T-helper 1 cell treated with Interleukin-12 subunit alpha and Interleukin-12 subunit beta and Interleukin-4 antibody, amounts not matched to agents 30 ng/mL and 1 ng/mL, for 36 hours (primary cell): ENCODE measurements around the gene UNC5B. TPM values are rescaled to one million over a fixed set of nuclear protein-coding genes. Genes with fewer than 3 reads are reported as not detected.

Source experiments
- intact Hi-C: fragments of 100-400 bp; cut with micrococcal nuclease; formaldehyde crosslinking; loops from one replicate; pipeline ENCODE4 v1.15.1; 2024
- total RNA-seq: library from RNA; stranded (reverse); gene quantifications from 2 replicates; pipeline ENCODE4 v1.2.3, GENCODE V29; 2022

UNC5B gene
- total RNA-seq, 1 donor from 2014 or later: not detected

DNA sequence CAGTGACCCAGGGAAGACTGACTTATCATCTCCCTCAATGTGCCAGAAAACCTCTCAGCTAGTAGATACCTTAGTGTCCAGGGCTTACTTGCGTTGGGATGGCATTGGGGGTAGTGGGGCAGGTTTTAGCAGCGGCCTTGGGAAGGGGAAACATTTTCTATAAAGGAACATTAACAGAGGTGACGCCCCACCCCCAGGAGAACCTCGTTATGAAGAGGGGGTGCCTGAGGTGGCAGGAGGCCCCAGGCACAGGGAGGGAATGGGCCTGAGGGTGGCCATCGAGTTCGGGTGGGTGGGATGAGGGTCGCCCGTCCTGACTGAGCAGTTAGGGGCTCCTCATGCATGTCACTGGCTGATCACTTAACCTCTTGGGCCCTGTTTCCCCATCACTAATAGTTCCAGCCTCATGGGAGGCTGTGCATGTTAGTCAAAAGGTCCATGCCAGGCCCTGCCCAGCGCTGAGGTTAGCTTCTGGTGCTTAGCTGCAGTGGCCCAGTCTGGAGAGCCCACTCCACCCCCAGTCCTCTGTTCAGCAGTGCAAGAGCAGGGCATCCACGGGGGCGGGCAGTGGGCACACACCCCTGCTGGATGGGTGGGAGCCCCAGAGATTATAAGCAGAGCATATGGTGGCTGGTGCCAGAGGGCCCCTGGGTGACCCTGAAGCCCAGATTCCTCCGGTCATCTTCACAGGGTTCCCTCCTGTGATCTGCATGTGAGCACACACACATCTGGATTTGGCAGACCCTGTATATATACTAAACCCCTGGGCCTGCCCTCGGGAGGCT is 27.0 kb downstream of the UNC5B start:
- intact Hi-C loops: no loop called here

DNA sequence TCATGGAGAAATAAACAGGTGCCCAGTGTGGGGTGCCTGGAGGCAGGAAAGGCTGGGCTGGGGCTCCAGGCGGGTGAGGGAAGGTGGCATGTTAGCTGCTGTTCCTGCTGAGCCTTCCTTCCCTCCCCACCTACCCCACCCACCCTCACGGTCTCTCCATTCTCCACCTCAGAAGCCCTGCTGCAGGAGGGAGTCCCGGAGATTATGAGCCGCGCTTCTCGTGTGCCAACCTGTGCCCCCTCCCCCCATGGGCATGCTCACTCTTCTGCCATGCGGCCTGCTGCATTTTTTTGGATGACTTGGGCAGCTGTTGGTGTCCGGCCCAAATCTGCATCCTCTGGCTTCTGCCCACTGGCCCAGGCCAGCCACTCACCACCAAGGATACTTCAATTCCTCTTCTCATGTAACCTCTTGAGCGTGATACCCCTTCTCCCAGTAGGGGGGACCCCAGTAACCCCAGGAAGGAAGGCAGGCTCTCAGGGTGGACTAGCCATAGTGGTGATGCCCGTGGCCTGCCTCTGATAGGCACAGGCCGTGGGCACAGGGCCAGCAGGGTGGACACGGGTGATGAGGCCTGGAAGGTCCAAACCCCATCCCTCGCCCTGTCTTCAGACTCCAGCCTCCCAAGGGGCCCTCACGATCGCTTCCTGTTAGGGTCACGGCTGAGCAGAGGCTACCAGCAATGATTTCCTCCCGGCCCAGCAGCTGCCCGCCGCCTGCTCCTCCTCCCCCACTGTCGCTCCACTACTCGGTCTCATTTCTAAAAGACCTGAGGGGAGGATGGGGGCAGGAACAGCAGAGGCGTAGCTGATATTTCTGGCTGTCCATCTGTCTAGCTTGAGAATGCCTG is 27.8 kb downstream of the UNC5B start:
- intact Hi-C loops: no loop called here

DNA sequence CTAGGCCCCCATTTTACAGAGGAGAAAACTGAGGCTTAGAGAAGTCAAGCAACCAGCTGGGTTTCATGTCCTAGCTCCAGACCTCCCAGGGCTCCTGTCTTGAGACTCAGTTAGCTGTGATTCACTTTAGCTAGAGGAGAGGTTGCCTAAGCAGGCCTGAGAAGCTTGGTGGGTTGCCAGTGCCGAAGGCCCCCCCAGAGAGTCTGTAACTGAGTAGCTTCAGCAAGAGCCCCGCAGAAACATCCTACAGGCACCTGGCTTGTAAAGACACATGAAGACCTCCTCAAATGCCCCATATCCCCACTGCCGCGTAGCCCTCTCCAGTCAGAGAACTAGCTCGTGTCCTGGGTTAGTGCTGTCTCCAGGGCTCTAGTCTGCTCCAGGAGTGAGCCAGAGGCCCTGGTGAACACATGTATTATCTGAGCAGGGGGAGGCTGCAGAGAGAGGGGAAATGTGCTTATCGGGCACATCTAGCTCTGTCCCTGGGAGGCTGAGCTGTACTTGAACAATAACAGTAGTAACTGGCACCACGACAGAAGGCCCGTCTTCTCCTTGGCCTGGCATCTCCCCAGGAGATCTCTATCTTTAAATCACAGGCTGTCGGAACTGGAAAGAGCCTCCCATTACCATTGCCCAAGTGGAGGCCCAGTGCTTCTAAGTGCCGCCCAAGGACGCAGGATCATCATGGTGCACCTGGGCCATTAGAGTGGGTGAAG is 28.9 kb downstream of the UNC5B start:
- intact Hi-C loops: no loop called here

DNA sequence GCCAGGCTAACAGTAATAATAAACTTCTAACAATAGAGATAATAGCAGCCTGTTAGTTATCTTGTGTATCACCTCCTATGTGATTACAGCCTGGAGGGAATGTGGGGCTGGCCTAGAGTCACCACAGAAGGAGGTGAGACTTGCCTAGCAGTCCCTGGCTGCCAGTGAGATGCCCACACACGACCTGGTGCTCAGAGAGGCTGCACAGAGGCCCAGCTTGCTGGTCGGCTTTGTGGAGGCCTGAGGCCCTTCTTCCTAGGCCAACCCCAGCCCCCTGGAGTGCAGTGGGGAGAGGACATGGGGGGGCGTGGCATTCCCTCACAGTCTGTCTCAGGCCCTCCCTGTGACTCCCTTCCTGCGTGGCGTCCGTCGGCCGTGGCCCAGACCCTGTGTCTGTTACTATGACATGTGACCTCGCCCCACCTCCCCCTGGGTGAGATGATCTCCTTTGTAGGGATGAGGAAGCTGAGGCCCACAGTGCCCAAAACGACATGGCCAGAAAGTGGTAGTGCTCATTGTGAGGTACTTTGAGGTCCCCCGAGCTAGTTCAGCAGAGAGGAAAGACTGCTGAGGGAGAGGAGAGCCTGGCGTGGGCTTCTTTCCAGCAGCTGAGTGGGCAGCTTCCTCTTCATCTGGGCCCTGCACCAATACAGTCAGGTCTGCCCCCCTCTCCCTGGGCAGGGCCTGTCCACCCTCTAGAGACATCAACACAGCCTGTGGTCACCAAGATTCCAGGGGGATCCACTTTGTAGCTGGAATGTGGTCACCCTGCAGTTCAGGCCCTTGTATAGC is 29.7 kb downstream of the UNC5B start:
- intact Hi-C loops: no loop called here

DNA sequence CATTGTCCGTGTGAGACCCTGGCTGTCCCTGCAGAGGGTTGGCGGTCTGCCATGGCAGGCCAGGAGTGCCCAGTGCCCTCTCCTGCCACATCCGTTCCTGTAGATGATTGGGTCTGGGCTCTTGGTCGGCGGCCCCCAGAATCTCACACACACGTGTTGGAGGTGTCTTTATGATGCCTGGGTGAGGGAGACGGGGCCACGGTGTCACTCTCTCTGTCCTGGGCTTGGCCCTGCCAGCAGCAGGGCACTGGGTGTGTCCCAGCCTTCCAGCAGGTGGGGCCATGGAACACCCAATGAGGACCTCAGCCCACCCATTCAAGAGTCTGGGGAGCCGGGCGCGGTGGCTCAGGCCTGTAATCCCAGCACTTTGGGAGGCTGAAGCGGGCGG is 30.2 kb downstream of the UNC5B start:
- intact Hi-C loops: no loop called here

DNA sequence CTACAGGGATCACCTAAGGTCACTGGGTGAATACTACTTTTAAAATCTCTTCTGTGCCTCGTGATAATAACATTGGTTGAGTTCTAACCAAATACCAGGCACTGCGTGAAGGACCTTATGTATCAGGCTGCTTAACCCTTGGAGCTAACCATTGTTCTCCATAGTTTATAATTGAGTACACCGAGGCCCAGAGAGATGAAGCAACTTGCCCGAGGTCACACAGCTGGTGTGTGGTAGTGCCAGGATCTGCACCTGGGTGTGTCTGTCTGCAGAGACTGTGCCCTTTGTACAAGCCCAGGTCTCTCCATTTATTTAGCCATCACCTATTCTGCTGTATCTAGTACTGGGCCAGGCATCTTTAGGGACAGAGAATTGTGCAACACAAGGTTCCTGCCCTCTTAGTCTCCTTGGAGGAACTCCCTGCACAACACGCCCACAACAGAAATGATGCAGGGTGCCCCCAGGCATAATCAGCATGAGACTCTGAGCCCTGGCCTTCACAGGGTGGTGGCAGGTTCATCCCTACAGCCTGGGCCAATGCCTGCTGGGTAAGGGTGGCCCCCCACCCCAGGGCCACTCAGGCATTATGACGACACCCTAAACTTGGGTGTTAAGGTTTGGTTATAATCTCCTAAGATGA is 31.5 kb downstream of the UNC5B start:
- intact Hi-C loops: no loop called here

DNA sequence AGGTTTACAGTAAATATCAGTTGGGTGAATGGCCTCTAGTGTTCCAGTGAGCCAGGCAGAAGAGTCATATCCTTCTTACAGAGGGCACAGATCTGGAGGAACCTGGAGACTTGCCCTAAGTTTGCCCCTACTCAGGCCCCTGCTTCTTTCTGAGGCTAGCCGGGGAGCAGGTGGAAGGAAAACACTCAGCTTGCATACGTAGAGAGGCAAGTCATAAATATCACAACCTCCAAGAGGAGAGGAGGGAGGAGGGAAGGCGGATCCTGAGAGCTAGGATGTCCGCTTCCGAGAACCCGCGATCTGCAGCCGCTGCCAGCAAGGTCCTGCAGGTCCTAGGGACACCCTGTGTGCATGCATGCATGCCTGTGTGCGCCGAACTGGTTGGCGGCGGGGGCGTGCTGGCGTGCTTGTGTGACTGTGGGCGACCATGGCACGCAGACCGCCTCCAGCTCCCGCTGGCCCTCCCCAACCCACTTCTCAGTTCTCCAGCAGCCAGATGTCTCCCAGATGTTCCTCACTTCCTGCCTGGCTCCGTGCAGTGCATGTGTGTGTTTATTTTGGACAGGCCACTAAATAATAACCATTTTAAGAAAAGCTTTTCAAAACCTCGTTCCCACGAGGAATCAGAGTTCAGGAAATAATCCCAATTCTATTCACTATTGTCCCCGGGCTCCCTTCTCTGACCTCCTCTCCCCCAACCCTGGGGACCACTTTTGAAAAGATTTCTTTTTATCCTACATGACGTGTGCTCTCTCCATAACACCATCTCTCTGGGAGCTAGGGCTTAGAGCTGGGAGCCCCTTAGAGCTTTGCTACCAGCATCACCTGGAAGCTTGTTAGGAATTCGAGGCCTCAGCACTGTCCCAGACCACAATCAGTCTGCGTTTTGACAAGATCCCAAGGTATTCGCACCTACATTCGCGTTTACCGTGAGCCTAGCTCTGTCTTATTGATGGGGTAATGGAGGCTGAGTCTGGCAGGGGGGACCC is 32.4 kb downstream of the UNC5B start:
- intact Hi-C loops: no loop called here

DNA sequence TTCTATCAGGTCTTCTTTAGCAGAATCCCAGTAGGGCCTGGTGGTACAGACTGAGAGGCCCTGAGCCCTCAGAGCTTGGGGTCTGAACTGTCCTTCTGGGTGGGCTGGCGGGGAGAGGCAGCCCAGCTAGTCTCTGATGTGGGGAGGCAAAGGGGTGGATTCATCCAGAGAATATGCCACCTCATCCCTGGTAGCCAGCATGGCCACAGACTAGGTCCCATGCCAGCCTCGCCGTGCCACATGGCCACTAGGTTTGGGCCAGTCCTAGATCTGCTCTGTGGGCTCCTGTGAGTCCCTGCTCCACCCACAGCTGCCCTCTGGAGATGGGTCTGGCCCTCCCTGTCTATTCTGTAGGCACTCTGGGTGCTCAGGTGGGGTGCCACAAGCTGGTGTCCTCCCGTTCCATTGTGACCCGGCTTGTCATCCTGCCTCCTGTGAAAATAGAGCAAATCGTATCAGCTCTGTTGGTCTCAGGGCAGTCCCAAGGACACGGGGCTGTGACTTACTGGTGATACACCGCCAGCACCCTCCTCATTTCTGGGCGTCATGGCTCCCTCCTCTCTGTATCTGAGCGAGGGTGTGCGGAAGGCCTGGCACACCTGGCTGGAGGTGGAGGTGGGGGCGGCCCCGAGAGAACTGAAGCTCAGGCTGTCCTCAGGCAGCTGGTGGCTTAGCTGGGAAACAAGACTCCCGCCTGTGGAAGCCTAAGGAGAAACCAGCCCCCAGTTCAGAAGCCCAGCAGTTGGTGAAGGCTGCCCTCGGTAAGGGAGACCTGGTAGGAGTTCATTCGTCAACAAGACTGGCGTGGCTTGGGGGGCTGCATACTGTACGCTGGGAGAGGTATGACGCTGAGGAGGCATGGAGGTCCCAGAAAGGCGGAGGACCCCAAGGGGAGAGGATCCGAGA is 33.3 kb downstream of the UNC5B start:
- intact Hi-C loops: no loop called here

DNA sequence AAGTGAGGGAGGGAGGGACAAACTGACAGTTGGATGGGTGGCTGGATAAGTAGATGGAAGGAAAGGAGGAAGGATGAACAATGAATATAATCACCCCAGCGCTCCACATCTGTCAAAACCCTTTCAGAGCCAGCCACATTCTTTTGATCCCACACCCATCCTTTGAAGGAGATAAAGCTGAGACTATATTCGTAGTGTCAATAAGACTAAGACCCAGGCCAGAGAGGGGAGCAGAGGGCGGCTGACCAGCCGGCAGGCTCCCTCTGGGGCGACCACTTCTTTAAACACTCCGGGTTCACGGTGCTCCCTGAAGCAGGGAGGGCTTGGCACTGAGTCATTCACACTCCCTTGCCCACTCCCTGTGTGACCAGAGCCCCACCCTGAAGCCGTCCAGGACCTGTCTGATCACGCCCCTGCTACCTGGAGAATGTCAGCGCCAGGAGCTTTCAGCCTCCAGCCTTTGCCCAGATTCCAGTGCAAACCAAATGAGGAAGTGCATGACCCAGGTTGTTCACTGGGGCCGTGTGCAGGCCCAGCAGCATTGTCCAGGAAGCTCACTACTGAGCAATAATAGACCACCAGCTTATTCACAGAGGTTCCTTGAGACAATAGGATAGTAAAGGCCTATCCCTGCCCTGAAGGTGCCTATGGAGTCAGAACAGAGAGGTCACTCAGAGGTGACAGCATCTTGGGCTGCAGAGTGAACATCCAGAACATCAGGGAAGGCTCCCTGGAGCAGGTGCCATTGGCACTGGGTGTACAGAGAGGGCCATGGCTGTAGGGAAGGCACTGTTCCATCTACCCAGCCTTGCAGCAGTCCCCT is 34.4 kb downstream of the UNC5B start:
- intact Hi-C loops: no loop called here

DNA sequence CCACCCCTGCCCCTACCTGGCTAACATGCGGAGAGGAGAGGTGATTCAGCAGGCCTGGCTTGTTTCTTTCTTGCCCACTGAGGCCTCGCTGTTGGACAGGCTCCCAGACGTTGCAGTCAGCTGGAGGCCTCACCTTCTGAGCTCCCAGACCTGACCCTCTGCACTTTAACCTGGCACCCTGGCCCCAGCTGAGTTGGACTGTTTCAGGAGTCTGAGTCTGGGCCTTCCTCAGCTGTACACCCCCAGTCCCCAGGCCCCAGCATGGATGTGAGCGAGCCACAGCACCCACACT is 35.0 kb downstream of the UNC5B start:
- intact Hi-C loops: no loop called here

DNA sequence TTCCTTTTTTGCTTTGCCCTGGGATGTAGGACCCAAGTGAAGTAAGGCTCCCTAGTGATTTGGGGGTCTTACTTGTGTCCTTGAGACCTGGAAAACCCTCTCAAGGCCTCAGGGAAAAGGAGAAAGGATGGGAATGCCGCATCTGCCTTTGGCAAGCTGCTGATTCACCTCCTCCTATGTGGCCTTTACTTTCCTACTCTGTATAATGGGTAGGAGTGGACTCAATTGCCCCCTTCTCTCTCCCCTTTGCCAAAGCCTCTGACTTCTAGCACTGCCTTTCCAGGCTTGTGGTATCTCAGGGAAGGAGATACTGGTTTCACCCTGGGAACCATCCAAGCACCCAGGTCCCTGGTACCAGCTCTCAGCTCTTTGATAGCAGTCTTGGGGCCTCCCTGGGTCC is 35.4 kb downstream of the UNC5B start:
- intact Hi-C loops: no loop called here

DNA sequence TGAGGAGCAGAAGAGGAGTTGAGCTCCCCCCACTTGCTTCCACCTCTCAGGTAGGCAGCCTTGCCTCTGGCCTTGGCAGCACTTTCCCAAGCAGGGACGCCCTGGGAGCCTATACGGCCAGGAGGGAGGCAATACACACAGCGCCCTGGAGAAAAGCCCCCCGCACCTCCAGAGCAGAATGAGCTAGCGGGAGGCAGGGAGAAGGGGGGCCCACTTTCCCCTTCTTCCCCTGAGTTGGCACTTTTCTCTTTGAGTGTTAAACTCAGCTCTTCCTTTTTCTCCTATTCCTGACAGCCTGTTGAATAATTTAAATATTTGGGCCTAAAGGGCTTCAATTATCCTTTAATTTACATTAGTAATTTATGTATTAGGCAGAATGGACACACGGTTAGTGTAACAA is 35.8 kb downstream of the UNC5B start:
- intact Hi-C loops: no loop called here

DNA sequence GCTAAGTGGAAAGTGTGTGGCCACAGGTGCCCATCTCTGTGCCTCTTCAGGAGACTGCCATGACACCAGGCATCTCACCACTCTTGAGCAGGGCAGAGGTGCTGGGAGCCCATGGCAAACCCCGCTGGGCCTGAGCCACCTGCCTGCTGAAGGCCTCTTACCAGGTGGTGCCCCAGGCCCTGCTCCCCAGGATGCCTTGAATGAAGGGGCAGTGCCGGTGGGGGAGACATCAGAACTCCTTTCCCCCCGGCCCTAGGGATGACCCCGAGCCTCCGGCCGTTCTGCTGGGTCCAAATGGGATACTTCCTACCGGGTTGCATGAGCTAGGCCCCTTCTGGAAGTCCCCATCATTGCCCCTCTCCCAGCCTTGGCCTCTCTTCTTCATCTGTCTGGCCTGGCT is 37.6 kb downstream of the UNC5B start:
- intact Hi-C loops: no loop called here

DNA sequence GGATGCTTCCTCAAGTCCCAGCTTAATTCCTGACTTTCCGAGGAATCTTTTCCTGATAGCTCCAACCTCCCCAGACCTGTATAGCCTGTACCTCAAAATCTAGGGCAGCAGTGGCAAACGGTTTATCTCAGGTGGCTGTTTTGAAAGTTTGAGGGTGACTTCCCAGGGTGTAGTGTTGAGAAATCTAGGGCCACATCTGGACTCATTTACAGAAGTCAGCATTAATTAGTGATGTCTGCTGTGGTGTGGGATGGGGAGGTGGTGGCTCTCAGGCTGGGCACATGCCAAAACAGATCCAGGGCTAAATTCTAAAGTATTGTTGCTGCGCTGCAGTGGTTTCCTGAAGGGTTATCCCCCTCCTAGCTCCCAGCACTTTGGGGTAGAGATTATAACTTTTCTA is 38.0 kb downstream of the UNC5B start:
- intact Hi-C loops: no loop called here

DNA sequence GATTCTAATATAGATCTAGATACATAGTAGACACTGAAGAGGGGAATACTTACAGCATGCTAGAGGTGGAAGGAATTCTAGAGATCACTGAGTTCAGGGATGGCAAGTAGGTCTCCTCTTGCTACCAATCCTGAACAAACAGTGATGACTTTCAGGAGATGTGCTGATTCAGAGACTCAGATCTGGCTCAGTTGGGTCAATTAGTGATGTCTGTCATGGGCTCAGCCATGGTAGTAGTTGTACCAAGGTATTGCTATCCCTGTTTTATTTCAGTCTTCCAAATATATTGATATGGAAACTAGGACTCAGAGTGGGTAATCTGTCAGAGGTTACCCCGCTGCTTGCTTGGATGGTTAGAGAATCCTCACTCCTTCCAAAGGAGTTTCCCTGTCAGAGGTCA is 38.5 kb downstream of the UNC5B start:
- intact Hi-C loops: no loop called here

DNA sequence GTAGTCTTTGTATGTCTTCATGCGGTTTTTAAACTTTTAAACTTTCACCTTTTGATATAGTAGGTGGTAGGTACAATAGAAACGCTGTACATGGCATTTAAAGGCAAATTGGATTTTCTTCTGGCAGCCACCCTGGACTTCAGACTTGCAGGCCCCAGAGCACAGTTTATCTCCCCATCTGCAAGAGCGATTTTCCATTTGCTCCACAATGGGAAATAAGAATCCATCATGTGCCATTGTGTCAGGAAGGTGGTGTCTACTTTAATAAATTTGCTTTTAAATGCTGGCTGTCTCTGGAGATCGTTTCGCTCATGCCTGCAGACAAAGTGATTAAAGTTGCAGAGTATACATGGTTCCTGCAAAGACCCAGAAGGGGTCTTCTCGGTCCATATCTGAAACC is 38.9 kb downstream of the UNC5B start:
- intact Hi-C loops: no loop called here

DNA sequence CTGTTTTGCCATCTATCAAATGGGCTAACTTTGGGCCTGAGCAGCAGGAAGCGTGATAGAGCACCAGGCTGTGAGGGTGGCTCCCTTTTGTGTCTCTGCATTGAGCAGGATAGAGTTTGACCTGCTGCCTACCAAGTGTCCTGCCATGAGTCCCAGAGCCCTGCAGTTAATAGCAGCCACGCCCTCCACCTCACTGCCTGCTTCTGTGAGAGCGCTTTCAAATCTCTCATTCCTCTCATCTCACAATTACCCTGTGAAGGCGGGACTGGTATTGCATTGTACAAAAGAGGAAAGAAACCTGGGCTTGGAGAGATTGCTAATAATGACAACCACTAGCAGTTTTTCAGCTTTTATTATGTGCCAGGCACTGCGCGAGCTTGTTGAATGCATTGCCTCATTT is 39.9 kb downstream of the UNC5B start:
- intact Hi-C loops: no loop called here
